Measurements from ENCODE around the gene CLASP1.

CLASP1 gene

GRCh38 chr2:121358291-121358690, 291.0 kb downstream of the CLASP1 start:
- Histone ChIP-seq H4K8ac (ENCODE audit: low read depth, low read length) (no peak overlapping the region), H2AK5ac (ENCODE audit: low read length) (no peak overlapping the region), H3K36me3 (ENCODE audit: control insufficient read depth, insufficient read depth, low read length) (peaks cover 10% of the 10 kb centered on the region), H3K4me1 (ENCODE audit: control insufficient read depth, low read depth, low read length) (no peaks in the 10 kb centered on the region), H4K5ac (ENCODE audit: low read length) (no peak overlapping the region), H2BK5ac (ENCODE audit: low read length) (no peak overlapping the region), H3K4ac (ENCODE audit: low read depth, low read length) (no peak overlapping the region), H3K79me2 (ENCODE audit: control insufficient read depth, insufficient read depth, low read length) (no peaks in the 10 kb centered on the region), H3K27me3 (ENCODE audit: insufficient read depth, low read length, poor library complexity) (no peaks in the 10 kb centered on the region), H3K4me3 (ENCODE audit: low read length) (no peak overlapping the region), H2BK15ac (replicated peaks; ENCODE audit: low read depth) (no peak overlapping the region), H3K79me1 (ENCODE audit: low read length) (no peaks in the 10 kb centered on the region), H3K27ac (ENCODE audit: low read depth, low read length) (no peak overlapping the region), H3K18ac (ENCODE audit: low read length) (no peak overlapping the region), H2BK120ac (ENCODE audit: low read depth, low read length) (no peak overlapping the region), H3K23ac (ENCODE audit: low read length) (no peak overlapping the region), H3K56ac (ENCODE audit: low read length) (no peak overlapping the region), H3K4me2 (ENCODE audit: low read length) (no peak overlapping the region), H3K9ac (ENCODE audit: low read length) (no peak overlapping the region)
- no peak for DNase-seq
- no CpG with 5 or more reads among the region's 2 CpGs for WGBS (ENCODE audit: extremely low coverage, insufficient coverage, low lambda C conversion rate)

- no peak overlapping the region for H3K4me3 ChIP-seq (ENCODE audit: low read length)
- peak; percentile 84 for DNase-seq
- no peaks in the 10 kb centered on the region for H3K27me3 ChIP-seq (ENCODE audit: insufficient read depth, low read length, poor library complexity)
These were observed 293.1 kb downstream of the CLASP1 start for GRCh38 chr2:121356058-121356640.

GRCh38 chr2:121355488-121355887, 293.8 kb downstream of the CLASP1 start:
- no peak overlapping the region for H2BK120ac ChIP-seq (ENCODE audit: low read depth, low read length)
- no CpG with 5 or more reads among the region's 1 CpG for WGBS (ENCODE audit: extremely low coverage, insufficient coverage, low lambda C conversion rate)
- H3K56ac ChIP-seq (ENCODE audit: low read length) = no peak overlapping the region
- H3K79me2 ChIP-seq (ENCODE audit: control insufficient read depth, insufficient read depth, low read length) = no peaks in the 10 kb centered on the region
- no peak overlapping the region for H3K4me2 ChIP-seq (ENCODE audit: low read length)
- H2BK5ac ChIP-seq (ENCODE audit: low read length) = no peak overlapping the region
- no peaks in the 10 kb centered on the region for H3K27me3 ChIP-seq (ENCODE audit: insufficient read depth, low read length, poor library complexity)
- no peak for DNase-seq
- H3K4me1 ChIP-seq (ENCODE audit: control insufficient read depth, low read depth, low read length) = no peaks in the 10 kb centered on the region
- H3K23ac ChIP-seq (ENCODE audit: low read length) = no peak overlapping the region
- H2BK15ac ChIP-seq (replicated peaks; ENCODE audit: low read depth) = no peak overlapping the region
- no peak overlapping the region for H3K18ac ChIP-seq (ENCODE audit: low read length)
- H3K27ac ChIP-seq (ENCODE audit: low read depth, low read length) = no peak overlapping the region
- H3K36me3 ChIP-seq (ENCODE audit: control insufficient read depth, insufficient read depth, low read length) = peaks cover 5% of the 10 kb centered on the region
- no peak overlapping the region for H3K4me3 ChIP-seq (ENCODE audit: low read length)
- H4K8ac ChIP-seq (ENCODE audit: low read depth, low read length) = no peak overlapping the region
- no peak overlapping the region for H4K5ac ChIP-seq (ENCODE audit: low read length)
- H3K79me1 ChIP-seq (ENCODE audit: low read length) = no peaks in the 10 kb centered on the region
- H3K9ac ChIP-seq (ENCODE audit: low read length) = no peak overlapping the region
- no peak overlapping the region for H3K4ac ChIP-seq (ENCODE audit: low read depth, low read length)
- H2AK5ac ChIP-seq (ENCODE audit: low read length) = no peak overlapping the region

More at GRCh38 chr2:121356058-121356640, 293.1 kb downstream of the CLASP1 start:
- no peak overlapping the region for H4K8ac ChIP-seq (ENCODE audit: low read depth, low read length)
- H3K4me2 ChIP-seq (ENCODE audit: low read length) = no peak overlapping the region
- H3K4ac ChIP-seq (ENCODE audit: low read depth, low read length) = no peak overlapping the region
- no peak overlapping the region for H4K5ac ChIP-seq (ENCODE audit: low read length)
- no peaks in the 10 kb centered on the region for H3K4me1 ChIP-seq (ENCODE audit: control insufficient read depth, low read depth, low read length)
- H3K27ac ChIP-seq (ENCODE audit: low read depth, low read length) = no peak overlapping the region
- H3K23ac ChIP-seq (ENCODE audit: low read length) = no peak overlapping the region
- no peak overlapping the region for H2BK15ac ChIP-seq (replicated peaks; ENCODE audit: low read depth)
- no peak overlapping the region for H2BK120ac ChIP-seq (ENCODE audit: low read depth, low read length)
- H2BK5ac ChIP-seq (ENCODE audit: low read length) = no peak overlapping the region
- no peak overlapping the region for H2AK5ac ChIP-seq (ENCODE audit: low read length)
- no CpG with 5 or more reads among the region's 9 CpGs for WGBS (ENCODE audit: extremely low coverage, insufficient coverage, low lambda C conversion rate)
- H3K36me3 ChIP-seq (ENCODE audit: control insufficient read depth, insufficient read depth, low read length) = peaks cover 5% of the 10 kb centered on the region
- no peaks in the 10 kb centered on the region for H3K79me1 ChIP-seq (ENCODE audit: low read length)
- H3K18ac ChIP-seq (ENCODE audit: low read length) = no peak overlapping the region
- H3K56ac ChIP-seq (ENCODE audit: low read length) = no peak overlapping the region
- H3K9ac ChIP-seq (ENCODE audit: low read length) = no peak overlapping the region
- no peaks in the 10 kb centered on the region for H3K79me2 ChIP-seq (ENCODE audit: control insufficient read depth, insufficient read depth, low read length)

DNA sequence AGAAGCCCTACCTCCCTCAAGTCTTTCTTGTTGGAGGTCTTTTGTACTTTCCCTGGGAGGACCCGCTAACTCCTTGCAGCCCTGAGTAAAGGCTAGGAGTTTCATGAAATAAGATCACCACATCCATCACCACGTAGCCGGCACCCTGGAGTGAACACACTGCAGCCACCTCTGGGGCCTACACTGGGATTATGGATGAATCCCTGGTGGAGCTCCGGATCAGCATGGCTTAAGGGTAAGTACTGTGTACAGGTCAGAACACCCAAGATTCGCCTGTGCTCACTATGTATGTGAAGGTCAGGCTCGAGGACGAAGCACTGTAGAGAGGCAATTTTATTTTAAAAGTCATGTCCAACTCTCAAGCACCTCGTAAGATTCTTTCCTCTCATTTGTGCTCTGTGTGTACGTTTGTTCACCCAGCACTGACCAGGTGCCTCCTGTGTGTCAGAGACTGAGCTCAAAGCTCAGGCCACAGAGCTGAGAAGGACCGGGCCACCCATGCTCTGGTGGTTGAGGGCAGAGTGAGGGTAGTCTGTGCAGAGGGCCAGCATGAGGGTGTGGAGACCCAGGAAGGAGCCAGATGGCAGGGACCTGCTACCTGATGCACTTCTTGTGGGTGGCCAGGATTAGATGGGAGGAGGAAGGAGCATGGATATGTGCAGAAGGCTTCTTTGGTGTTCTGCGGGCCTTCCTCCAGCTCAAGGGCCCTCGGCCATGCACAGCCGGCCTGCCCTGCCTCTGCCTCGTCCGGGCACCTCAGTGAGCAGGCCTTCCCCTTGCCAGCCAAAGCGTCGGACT, 297.5 kb downstream of the CLASP1 start:
- no peaks in the 10 kb centered on the region for H3K79me1 ChIP-seq (ENCODE audit: low read length)
- H4K8ac ChIP-seq (ENCODE audit: low read depth, low read length) = no peak overlapping the region
- WGBS (ENCODE audit: extremely low coverage, insufficient coverage, low lambda C conversion rate) = no CpG with 5 or more reads among the region's 17 CpGs
- H3K79me2 ChIP-seq (ENCODE audit: control insufficient read depth, insufficient read depth, low read length) = no peaks in the 10 kb centered on the region
- no peak overlapping the region for H3K4me3 ChIP-seq (ENCODE audit: low read length)
- H3K27ac ChIP-seq (ENCODE audit: low read depth, low read length) = no peak overlapping the region
- H3K36me3 ChIP-seq (ENCODE audit: control insufficient read depth, insufficient read depth, low read length) = peaks cover 11% of the 10 kb centered on the region
- no peak overlapping the region for H3K4me2 ChIP-seq (ENCODE audit: low read length)
- no peak overlapping the region for H2BK15ac ChIP-seq (replicated peaks; ENCODE audit: low read depth)
- H3K18ac ChIP-seq (ENCODE audit: low read length) = no peak overlapping the region
- H3K4ac ChIP-seq (ENCODE audit: low read depth, low read length) = no peak overlapping the region
- H3K27me3 ChIP-seq (ENCODE audit: insufficient read depth, low read length, poor library complexity) = no peaks in the 10 kb centered on the region
- DNase-seq = no peak
- no peak overlapping the region for H2AK5ac ChIP-seq (ENCODE audit: low read length)
- no peak overlapping the region for H4K5ac ChIP-seq (ENCODE audit: low read length)
- no peak overlapping the region for H3K56ac ChIP-seq (ENCODE audit: low read length)
- no peak overlapping the region for H2BK5ac ChIP-seq (ENCODE audit: low read length)
- no peak overlapping the region for H2BK120ac ChIP-seq (ENCODE audit: low read depth, low read length)
- H3K9ac ChIP-seq (ENCODE audit: low read length) = no peak overlapping the region
- H3K23ac ChIP-seq (ENCODE audit: low read length) = no peak overlapping the region
- H3K4me1 ChIP-seq (ENCODE audit: control insufficient read depth, low read depth, low read length) = no peaks in the 10 kb centered on the region

GRCh38 chr2:121350890-121351289, 298.4 kb downstream of the CLASP1 start:
- no peak overlapping the region for H3K4me3 ChIP-seq (ENCODE audit: low read length)
- H3K27ac ChIP-seq (ENCODE audit: low read depth, low read length) = no peak overlapping the region
- no peak overlapping the region for H3K56ac ChIP-seq (ENCODE audit: low read length)
- H3K4me2 ChIP-seq (ENCODE audit: low read length) = no peak overlapping the region
- H3K36me3 ChIP-seq (ENCODE audit: control insufficient read depth, insufficient read depth, low read length) = peaks cover 12% of the 10 kb centered on the region
- no peaks in the 10 kb centered on the region for H3K4me1 ChIP-seq (ENCODE audit: control insufficient read depth, low read depth, low read length)
- H3K18ac ChIP-seq (ENCODE audit: low read length) = no peak overlapping the region
- no peak overlapping the region for H3K9ac ChIP-seq (ENCODE audit: low read length)
- no peak overlapping the region for H2BK5ac ChIP-seq (ENCODE audit: low read length)
- H4K5ac ChIP-seq (ENCODE audit: low read length) = no peak overlapping the region
- no CpG with 5 or more reads among the region's 6 CpGs for WGBS (ENCODE audit: extremely low coverage, insufficient coverage, low lambda C conversion rate)
- no peak overlapping the region for H3K4ac ChIP-seq (ENCODE audit: low read depth, low read length)
- H2BK120ac ChIP-seq (ENCODE audit: low read depth, low read length) = no peak overlapping the region
- H3K79me2 ChIP-seq (ENCODE audit: control insufficient read depth, insufficient read depth, low read length) = no peaks in the 10 kb centered on the region
- H2AK5ac ChIP-seq (ENCODE audit: low read length) = no peak overlapping the region
- H3K23ac ChIP-seq (ENCODE audit: low read length) = no peak overlapping the region
- H4K8ac ChIP-seq (ENCODE audit: low read depth, low read length) = no peak overlapping the region
- H3K27me3 ChIP-seq (ENCODE audit: insufficient read depth, low read length, poor library complexity) = no peaks in the 10 kb centered on the region
- no peak for DNase-seq
- H3K79me1 ChIP-seq (ENCODE audit: low read length) = no peaks in the 10 kb centered on the region
- H2BK15ac ChIP-seq (replicated peaks; ENCODE audit: low read depth) = no peak overlapping the region

Data from mesendoderm (in vitro differentiated cells).